DOHH2 (cell line): ENCODE measurements around the gene SREBF2.

Experiments used
- H3F3A ChIP-seq: fragments of 200-600 bp; sonication (generic), shearing (Covaris generic); 2 replicates; pipeline ENCODE4 v1.6.0; 2016; ENCODE audit warnings: antibody characterized with exemption, mild to moderate bottlenecking; ENCODE audit not compliant: control insufficient read depth, insufficient read depth
- H3K27ac ChIP-seq: fragments of 200-600 bp; sonication (generic); 2 replicates; pipeline ENCODE4 v1.5.1; 2014; ENCODE audit warnings: low read depth, mild to moderate bottlenecking, low read length, moderate library complexity
- H3K27me3 ChIP-seq: fragments of 200-600 bp; sonication (generic); 2 replicates; pipeline ENCODE4 v1.6.1; 2014; ENCODE audit warnings: mild to moderate bottlenecking, low read length, mixed read lengths; ENCODE audit not compliant: control insufficient read depth
- H3K36me3 ChIP-seq: fragments of 200-600 bp; sonication (generic); 2 replicates; pipeline ENCODE4 v1.6.1; 2014; ENCODE audit warnings: mild to moderate bottlenecking, low read length, moderate library complexity, mixed read lengths; ENCODE audit not compliant: control insufficient read depth
- H3K4me1 ChIP-seq: fragments of 200-600 bp; sonication (generic); 2 replicates; pipeline ENCODE4 v1.6.1; 2014; ENCODE audit warnings: mild to moderate bottlenecking, low read length, mixed read lengths; ENCODE audit not compliant: control insufficient read depth
- H3K4me2 ChIP-seq: fragments of 200-600 bp; sonication (generic); 2 replicates; pipeline ENCODE4 v1.6.0; 2014; ENCODE audit warnings: mild to moderate bottlenecking, low read length, moderate library complexity
- H3K4me3 ChIP-seq: fragments of 200-600 bp; sonication (generic); 2 replicates; pipeline ENCODE4 v1.5.1; 2014; ENCODE audit warnings: mild to moderate bottlenecking, low read length, mixed read lengths
- H3K79me2 ChIP-seq: fragments of 200-600 bp; sonication (generic); 2 replicates; pipeline ENCODE4 v1.6.1; 2014; ENCODE audit warnings: mild to moderate bottlenecking, low read length, mixed read lengths; ENCODE audit not compliant: control insufficient read depth
- H3K9me2 ChIP-seq: fragments of 200-600 bp; sonication (generic); replicated peaks from 2 replicates; pipeline ENCODE4 v1.6.1; 2014; ENCODE audit warnings: mild to moderate bottlenecking, low read length, mixed read lengths; ENCODE audit not compliant: control insufficient read depth
- H3K9me3 ChIP-seq: fragments of 200-600 bp; sonication (generic); 2 replicates; pipeline ENCODE4 v1.6.1; 2014; ENCODE audit warnings: antibody characterized with exemption, low read length, mixed read lengths; ENCODE audit not compliant: control insufficient read depth, insufficient read depth
- H4K20me1 ChIP-seq: fragments of 200-600 bp; sonication (generic); 2 replicates; pipeline ENCODE4 v1.6.0; 2014; ENCODE audit warnings: low read depth, mild to moderate bottlenecking, antibody characterized with exemption, low read length, moderate library complexity; ENCODE audit not compliant: control insufficient read depth, insufficient read depth
- EZH2phosphoT487 ChIP-seq: fragments of 200-600 bp; sonication (generic); IDR thresholded peaks from 2 replicates; pipeline ENCODE4 v1.6.1; 2017; ENCODE audit warnings: borderline replicate concordance, mild to moderate bottlenecking, antibody characterized with exemption, low read length, moderate library complexity, mixed read lengths
- TF ChIP-seq, protein P1 (sequence below): fragments of 200-600 bp; sonication (generic); IDR thresholded peaks from one replicate; pipeline ENCODE4 v1.5.1; 2014; ENCODE audit warnings: antibody characterized with exemption, mild to moderate bottlenecking, low read depth, low read length; ENCODE audit not compliant: poor library complexity, severe bottlenecking

The SREBF2 gene

DNA sequence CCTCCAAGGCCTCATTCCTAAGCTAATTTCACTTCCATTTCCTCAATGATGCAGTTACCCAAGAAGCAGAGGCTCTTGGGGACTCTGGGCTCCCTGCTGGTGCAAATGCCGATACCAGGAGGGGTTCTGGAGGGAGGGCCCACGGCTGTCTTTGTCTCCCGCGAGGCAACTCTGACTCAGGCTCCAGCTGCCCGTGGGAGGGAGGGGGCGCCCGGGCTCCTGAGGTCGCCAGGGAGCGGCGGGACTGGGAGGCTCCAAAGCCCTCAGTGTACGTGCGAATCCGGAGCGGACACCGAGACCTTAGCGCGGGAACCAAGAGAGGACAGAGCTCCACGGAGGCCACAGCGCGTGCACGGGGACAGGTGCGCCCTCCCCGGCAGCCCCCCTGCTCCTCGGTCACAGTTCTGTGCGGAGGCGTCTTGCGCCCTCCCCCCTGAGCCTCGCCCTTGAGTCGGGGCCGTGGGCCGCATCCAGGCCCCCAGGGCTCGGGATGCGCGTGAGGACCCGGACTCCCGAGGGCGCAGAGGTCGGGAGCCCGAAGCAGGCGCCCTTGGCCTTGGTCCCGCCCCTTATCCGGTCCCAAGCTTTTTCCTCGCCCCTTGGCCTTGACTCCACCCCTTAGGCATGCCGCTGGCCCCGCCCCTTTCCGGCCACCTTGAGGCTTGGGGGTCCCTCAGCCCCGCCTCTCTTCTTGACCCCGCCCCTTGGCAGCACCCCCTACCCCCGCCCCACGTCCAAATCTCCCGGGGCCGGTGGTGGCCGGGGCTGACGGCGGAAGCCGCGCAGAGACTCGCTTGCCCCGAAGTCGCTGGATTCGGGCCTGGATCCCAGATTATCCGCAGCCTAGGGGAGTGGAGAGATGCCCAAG lies 86.7 kb downstream of the SREBF2 start:
- H3K9me3 ChIP-seq, result no peaks in the 10 kb centered on the region
- H3K27me3 ChIP-seq, result peaks cover 35% of the 10 kb centered on the region
- no peaks in the 10 kb centered on the region for H3K9me2 ChIP-seq
- H3K79me2 ChIP-seq, result peaks cover 18% of the 10 kb centered on the region
- peaks cover 7% of the 10 kb centered on the region; the same call in 1 of the 2 replicates for H4K20me1 ChIP-seq
- peaks cover 32% of the 10 kb centered on the region for H3K36me3 ChIP-seq
- H3K4me2 ChIP-seq, result peak overlapping the region; percentile 92
- TF ChIP-seq, protein P1, sequence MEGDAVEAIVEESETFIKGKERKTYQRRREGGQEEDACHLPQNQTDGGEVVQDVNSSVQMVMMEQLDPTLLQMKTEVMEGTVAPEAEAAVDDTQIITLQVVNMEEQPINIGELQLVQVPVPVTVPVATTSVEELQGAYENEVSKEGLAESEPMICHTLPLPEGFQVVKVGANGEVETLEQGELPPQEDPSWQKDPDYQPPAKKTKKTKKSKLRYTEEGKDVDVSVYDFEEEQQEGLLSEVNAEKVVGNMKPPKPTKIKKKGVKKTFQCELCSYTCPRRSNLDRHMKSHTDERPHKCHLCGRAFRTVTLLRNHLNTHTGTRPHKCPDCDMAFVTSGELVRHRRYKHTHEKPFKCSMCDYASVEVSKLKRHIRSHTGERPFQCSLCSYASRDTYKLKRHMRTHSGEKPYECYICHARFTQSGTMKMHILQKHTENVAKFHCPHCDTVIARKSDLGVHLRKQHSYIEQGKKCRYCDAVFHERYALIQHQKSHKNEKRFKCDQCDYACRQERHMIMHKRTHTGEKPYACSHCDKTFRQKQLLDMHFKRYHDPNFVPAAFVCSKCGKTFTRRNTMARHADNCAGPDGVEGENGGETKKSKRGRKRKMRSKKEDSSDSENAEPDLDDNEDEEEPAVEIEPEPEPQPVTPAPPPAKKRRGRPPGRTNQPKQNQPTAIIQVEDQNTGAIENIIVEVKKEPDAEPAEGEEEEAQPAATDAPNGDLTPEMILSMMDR, result no peak
- no peak for TF ChIP-seq EZH2phosphoT487
- H3K4me3 ChIP-seq, result peak overlapping the region; percentile 72
- H3F3A ChIP-seq, result peaks cover 28% of the 10 kb centered on the region
- H3K27ac ChIP-seq, result peak overlapping the region; percentile 86
- peaks cover 98% of the 10 kb centered on the region for H3K4me1 ChIP-seq

DNA sequence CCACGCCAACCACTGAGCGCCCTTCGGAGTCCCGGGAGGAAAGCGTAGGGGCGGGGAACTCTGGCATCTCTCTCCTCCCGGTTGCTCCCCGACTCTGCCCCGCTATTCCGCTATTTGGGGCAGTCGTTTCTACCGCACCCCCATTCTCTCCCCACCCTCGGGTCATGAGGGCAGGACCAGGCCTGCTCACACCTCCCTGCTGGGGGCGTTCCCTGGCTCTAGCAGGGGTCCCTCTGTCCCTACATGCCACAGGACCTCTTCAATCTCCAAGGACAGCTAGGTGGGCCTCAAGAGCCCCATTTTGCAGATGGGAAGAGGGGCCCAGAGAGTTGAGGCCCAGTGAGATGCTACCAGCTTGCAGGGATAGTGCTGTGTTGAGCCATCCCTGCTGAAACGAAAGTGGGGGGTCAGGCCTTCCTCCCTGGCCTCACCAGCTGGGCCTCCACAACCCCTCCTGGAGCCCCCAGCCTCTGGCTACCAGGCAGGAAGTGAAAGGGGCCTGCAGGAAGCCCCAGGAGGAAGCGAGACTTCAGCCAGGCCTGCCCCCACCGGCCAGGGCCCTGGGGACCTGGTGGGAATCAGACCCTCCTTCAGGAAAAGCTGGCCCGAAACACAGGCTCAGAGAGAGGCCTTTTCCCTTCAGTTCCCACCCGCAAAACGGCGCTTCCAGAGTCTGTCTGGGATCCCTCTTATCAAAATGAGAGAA lies 87.5 kb downstream of the SREBF2 start:
- peaks cover 27% of the 10 kb centered on the region for H3K27me3 ChIP-seq
- H4K20me1 ChIP-seq, result peaks cover 8% of the 10 kb centered on the region; the same call in 1 of the 2 replicates
- no peak for TF ChIP-seq EZH2phosphoT487
- TF ChIP-seq, protein P1, result no peak
- peak overlapping the region; percentile 72 for H3K4me3 ChIP-seq
- no peaks in the 10 kb centered on the region for H3K9me2 ChIP-seq
- peak overlapping the region; percentile 92 for H3K4me2 ChIP-seq
- peaks cover 32% of the 10 kb centered on the region for H3F3A ChIP-seq
- peaks cover 39% of the 10 kb centered on the region for H3K36me3 ChIP-seq
- peaks cover 98% of the 10 kb centered on the region for H3K4me1 ChIP-seq
- peaks cover 26% of the 10 kb centered on the region for H3K79me2 ChIP-seq
- H3K9me3 ChIP-seq, result no peaks in the 10 kb centered on the region
- H3K27ac ChIP-seq, result peak overlapping the region; percentile 86

DNA sequence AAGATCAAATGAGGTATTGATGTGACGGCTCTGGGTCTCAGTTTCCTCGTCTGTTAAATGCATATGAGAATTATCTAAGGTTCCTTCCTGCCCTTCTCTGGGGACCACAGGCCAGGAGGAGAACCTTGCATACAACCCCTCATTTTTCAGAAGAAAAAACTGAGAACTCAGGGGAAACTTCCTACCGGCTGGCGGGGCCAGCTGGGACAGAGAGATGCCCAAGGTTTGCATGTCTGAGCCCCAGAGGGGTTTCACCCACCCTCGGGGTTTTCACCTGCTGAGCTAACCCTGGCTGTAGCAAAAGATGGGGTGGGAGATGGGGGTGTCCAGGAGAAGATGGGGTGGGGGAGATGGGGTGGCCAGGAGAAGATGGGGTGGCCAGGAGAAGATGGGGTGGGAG lies 89.4 kb downstream of the SREBF2 start:
- H3K4me3 ChIP-seq, result peak overlapping the region; percentile 45
- H3K4me2 ChIP-seq, result peak overlapping the region; percentile 85
- TF ChIP-seq, protein P1, result no peak
- no peak for TF ChIP-seq EZH2phosphoT487
- peaks cover 29% of the 10 kb centered on the region for H3F3A ChIP-seq
- H3K27ac ChIP-seq, result peak overlapping the region; percentile 86
- H3K79me2 ChIP-seq, result peaks cover 36% of the 10 kb centered on the region
- no peaks in the 10 kb centered on the region for H3K9me2 ChIP-seq
- H3K27me3 ChIP-seq, result peaks cover 8% of the 10 kb centered on the region
- peaks cover 89% of the 10 kb centered on the region for H3K4me1 ChIP-seq
- H3K36me3 ChIP-seq, result peaks cover 45% of the 10 kb centered on the region
- no peaks in the 10 kb centered on the region for H3K9me3 ChIP-seq
- peaks cover 7% of the 10 kb centered on the region; the same call in 1 of the 2 replicates for H4K20me1 ChIP-seq
